ES-I3 (cell line): ENCODE measurements around the gene APBA2.

Source experiments
- H3K36me3 ChIP-seq: 2 replicates; pipeline ENCODE4 v1.6.1; 2013; ENCODE audit warnings: mild to moderate bottlenecking, low read length, control low read depth, moderate library complexity; ENCODE audit not compliant: insufficient read depth
- H3K4me1 ChIP-seq: 2 replicates; pipeline ENCODE4 v1.6.1; 2013; ENCODE audit warnings: mild to moderate bottlenecking, control low read depth, low read length; ENCODE audit not compliant: insufficient read depth
- H3K9ac ChIP-seq: 2 replicates; pipeline ENCODE4 v1.6.1; 2013; ENCODE audit warnings: low read depth, mild to moderate bottlenecking, low read length, moderate library complexity
- H3K9me3 ChIP-seq: 2 replicates; pipeline ENCODE4 v1.6.1; 2013; ENCODE audit warnings: mild to moderate bottlenecking, low read length, moderate library complexity; ENCODE audit not compliant: control insufficient read depth, insufficient read depth

Gene APBA2

GRCh38 chr15:28909958-28910500, 24.3 kb downstream of the APBA2 start:
- Histone ChIP-seq H3K9ac (no peak overlapping the region), H3K36me3 (no peaks in the 10 kb centered on the region), H3K9me3 (no peaks in the 10 kb centered on the region), H3K4me1 (no peaks in the 10 kb centered on the region)

GRCh38 chr15:28911310-28911931, 25.6 kb downstream of the APBA2 start:
- Histone ChIP-seq H3K9ac (no peak overlapping the region), H3K36me3 (no peaks in the 10 kb centered on the region), H3K4me1 (no peaks in the 10 kb centered on the region), H3K9me3 (no peaks in the 10 kb centered on the region)

GRCh38 chr15:28912422-28912821, 26.6 kb downstream of the APBA2 start:
- Histone ChIP-seq H3K36me3 (no peaks in the 10 kb centered on the region), H3K9ac (no peak overlapping the region), H3K4me1 (no peaks in the 10 kb centered on the region)

GRCh38 chr15:28913171-28913765, 27.5 kb downstream of the APBA2 start:
- Histone ChIP-seq H3K36me3 (no peaks in the 10 kb centered on the region), H3K9ac (no peak overlapping the region), H3K4me1 (no peaks in the 10 kb centered on the region), H3K9me3 (no peaks in the 10 kb centered on the region)

More at GRCh38 chr15:28912422-28912821, 26.6 kb downstream of the APBA2 start:
- no peaks in the 10 kb centered on the region for H3K9me3 ChIP-seq

- Histone ChIP-seq H3K4me1 (no peaks in the 10 kb centered on the region), H3K36me3 (no peaks in the 10 kb centered on the region), H3K9ac (no peak overlapping the region), H3K9me3 (no peaks in the 10 kb centered on the region)
Observed at GRCh38 chr15:28914046-28914445, 28.3 kb downstream of the APBA2 start.

- no peaks in the 10 kb centered on the region for H3K9me3 ChIP-seq
- no peak overlapping the region for H3K9ac ChIP-seq
- no peaks in the 10 kb centered on the region; the same call in 1 of the 2 replicates for H3K4me1 ChIP-seq
- H3K36me3 ChIP-seq: no peaks in the 10 kb centered on the region
Observed at GRCh38 chr15:28914483-28915023, 28.8 kb downstream of the APBA2 start.

GRCh38 chr15:28915041-28915810, 29.5 kb downstream of the APBA2 start:
- no peak overlapping the region for H3K9ac ChIP-seq
- no peaks in the 10 kb centered on the region for H3K36me3 ChIP-seq
- no peaks in the 10 kb centered on the region for H3K9me3 ChIP-seq
- no peaks in the 10 kb centered on the region; the same call in 1 of the 2 replicates for H3K4me1 ChIP-seq

GRCh38 chr15:28915935-28916334, 30.2 kb downstream of the APBA2 start:
- Histone ChIP-seq H3K9ac (no peak overlapping the region), H3K4me1 (no peaks in the 10 kb centered on the region; the same call in 1 of the 2 replicates), H3K36me3 (no peaks in the 10 kb centered on the region), H3K9me3 (no peaks in the 10 kb centered on the region)

GRCh38 chr15:28917791-28918140, 32.0 kb downstream of the APBA2 start:
- no peaks in the 10 kb centered on the region for H3K36me3 ChIP-seq
- no peaks in the 10 kb centered on the region; the same call in 1 of the 2 replicates for H3K4me1 ChIP-seq
- H3K9me3 ChIP-seq: no peaks in the 10 kb centered on the region
- peak overlapping the region; percentile 31; the same call in 1 of the 2 replicates for H3K9ac ChIP-seq

- Histone ChIP-seq H3K9me3 (no peaks in the 10 kb centered on the region), H3K4me1 (no peaks in the 10 kb centered on the region; the same call in 1 of the 2 replicates), H3K9ac (peak overlapping the region; percentile 83; the same call in 1 of the 2 replicates), H3K36me3 (no peaks in the 10 kb centered on the region)
Observed at GRCh38 chr15:28918141-28918983, 32.6 kb downstream of the APBA2 start.

- no peaks in the 10 kb centered on the region for H3K9me3 ChIP-seq
- no peaks in the 10 kb centered on the region; the same call in 1 of the 2 replicates for H3K4me1 ChIP-seq
- H3K9ac ChIP-seq: peak overlapping the region; percentile 83
- no peaks in the 10 kb centered on the region for H3K36me3 ChIP-seq
Observed at GRCh38 chr15:28919201-28919635, 33.4 kb downstream of the APBA2 start.

- Histone ChIP-seq H3K9ac (peak overlapping the region; percentile 83; the same call in 1 of the 2 replicates), H3K4me1 (no peaks in the 10 kb centered on the region; the same call in 1 of the 2 replicates), H3K36me3 (no peaks in the 10 kb centered on the region)
Observed at GRCh38 chr15:28919679-28920655, 34.2 kb downstream of the APBA2 start.

More at GRCh38 chr15:28919679-28920655, 34.2 kb downstream of the APBA2 start:
- H3K9me3 ChIP-seq: no peaks in the 10 kb centered on the region
